ENCODE measurements around the gene SYNPO.

The SYNPO gene

DNA sequence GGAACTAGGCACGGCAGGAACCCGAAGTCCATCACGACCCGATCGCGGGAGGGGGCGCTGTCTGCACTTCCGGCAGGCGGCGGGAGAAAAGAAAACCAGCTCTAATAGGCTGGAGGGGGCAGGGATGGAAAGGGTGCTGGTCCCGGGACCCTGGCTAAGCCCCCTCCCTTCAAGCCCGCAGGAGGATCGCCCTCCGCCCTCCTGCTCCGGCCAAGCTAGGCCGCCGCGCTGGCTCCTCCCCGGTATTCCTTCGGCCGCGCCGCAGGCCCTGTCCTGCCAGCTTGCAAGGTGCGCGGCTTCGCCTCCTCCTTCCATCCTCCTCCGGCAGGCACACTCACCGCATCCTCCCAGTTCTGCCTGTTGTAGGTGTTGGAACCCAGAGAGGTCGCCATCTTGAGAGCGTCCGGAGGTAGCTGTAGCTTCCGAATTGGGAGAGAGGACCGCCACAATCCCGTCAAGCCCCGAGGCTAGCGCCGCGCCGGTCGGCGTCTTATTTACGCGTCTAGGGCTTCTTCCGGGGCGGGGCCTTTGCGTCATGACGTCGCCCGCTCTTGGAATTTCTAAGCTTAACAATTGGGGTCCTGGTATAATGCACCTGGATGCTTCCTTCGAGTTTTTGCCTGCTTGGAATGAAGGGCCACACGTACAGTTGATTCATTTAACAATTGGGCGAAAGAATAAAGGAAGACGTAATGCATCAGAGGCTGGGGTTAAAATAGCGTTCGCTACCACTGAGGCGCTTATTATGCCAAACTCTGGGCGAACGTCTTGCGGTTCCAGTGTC is 60.3 kb downstream of the SYNPO start, which contains the start of gene RBM22:
TSS of gene RBM22 (minus strand) at position 469 of the 784 bp plus-strand sequence. CDS start at position 392, 77 bp downstream.
- peak; percentile 79 to 84 for DNase-seq

DNA sequence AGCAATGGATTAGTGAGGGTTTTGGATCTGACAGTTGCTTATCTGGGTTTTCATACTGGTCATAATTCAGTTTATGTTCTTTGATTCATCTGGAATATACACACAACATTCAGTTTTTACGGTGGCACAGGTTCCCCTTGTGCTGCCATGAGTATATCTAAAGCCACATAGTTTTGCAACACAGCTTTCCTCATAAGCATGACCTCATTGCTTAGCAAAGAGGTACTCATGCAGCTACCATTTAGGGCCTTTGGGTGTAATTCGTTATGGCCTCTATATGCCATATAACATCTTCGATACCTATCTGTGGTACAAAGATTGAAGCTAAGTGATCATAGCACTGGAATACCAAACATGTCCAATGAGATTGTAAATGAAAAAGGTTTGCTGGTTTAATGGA is 63.3 kb downstream of the SYNPO start:
- peak; percentile 61 to 62 for DNase-seq

DNA sequence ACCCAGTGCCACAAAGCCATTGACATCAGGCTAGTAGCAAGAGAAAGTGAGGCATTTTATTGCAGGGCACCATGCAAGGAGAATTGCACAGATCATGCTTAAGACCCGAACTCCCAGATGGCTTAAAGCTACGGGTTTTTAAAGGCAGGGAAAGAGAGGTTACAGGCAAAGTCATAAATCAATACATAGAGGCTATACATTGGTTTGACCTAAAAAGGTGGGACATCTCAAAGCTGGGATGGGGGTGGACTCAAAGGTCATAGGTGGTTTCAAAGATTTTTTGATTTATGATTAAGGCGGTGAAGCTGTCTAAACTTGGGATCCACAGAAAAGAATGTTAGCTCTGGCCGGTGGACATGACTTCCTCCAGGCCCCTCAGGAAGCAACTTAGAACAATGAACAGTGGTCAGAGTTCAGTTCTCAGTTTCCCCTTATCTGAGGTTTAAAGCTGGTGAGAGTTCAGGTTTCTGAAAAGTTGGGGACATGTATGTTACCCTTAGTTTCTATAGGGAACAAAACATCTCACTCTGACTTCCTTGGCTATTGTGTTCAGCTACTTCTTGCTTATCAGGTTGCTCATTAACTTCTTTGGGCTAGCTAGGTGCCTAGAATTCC is 66.4 kb downstream of the SYNPO start:
- no peak for DNase-seq
